G401 (cell line): ENCODE measurements around the gene CLMP. TPM values are rescaled to one million over a fixed set of nuclear protein-coding genes. Genes with fewer than 3 reads are reported as not detected.
"Not testable (repeated sequence)": the region's sequence is repeated elsewhere in the genome, so short reads cannot be mapped to it uniquely, and the experiment has no call there.

Experiments used
- DNase-seq: peaks from one replicate; pipeline ENCODE4 v3.0.0-alpha.2; 2015; ENCODE audit warnings: low spot score
- in situ Hi-C: cut with HindIII; loops from 2 replicates; pipeline ENCODE4 v1.10.0; 2016; ENCODE audit warnings: low sequenced_read_pairs, mixed read lengths
- total RNA-seq: library from RNA; depleted of rRNA; stranded (reverse); fragments of >200 nt; shearing (Covaris generic); gene quantifications from 2 replicates; pipeline ENCODE4 v1.2.3, GENCODE V29; 2014

CLMP gene
- total RNA-seq, 1 experiment from 2014 or later = 0.37 TPM

GRCh38 chr11:123151366-123151765 lies 43.7 kb downstream of the CLMP start:
- in situ Hi-C loops = no loop called here
- no peak for DNase-seq

DNA sequence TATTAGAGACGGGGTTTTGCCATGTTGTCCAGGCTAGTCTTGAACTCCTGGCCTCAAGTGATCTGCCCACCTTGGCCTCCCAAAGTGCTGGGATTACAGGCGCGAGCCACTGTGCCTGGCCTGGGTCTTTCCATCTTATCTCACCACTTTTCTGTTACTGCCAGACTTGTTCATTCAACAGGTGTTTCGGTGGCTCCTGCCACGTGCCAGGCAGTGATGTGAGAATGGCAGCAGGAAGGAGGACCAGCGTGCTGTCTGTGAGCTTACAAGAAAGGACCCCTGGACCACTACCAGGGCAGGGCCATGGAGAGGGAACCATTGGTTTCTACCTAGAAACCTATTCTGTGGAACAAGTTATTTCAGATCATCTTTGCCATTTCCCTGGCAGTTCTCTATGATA lies 44.2 kb downstream of the CLMP start:
- in situ Hi-C loops = no loop called here

GRCh38 chr11:123148965-123149364 lies 46.1 kb downstream of the CLMP start:
- DNase-seq = no peak
- in situ Hi-C loops = no loop called here

More for the DNA sequence above, 44.2 kb downstream of the CLMP start:
- DNase-seq = no peak

- DNase-seq = no peak
- in situ Hi-C loops = no loop called here
These were observed 49.4 kb downstream of the CLMP start for GRCh38 chr11:123145661-123146060.

- in situ Hi-C loops = no loop called here
- no peak for DNase-seq
These were observed 49.8 kb downstream of the CLMP start for GRCh38 chr11:123145220-123145619.

DNA sequence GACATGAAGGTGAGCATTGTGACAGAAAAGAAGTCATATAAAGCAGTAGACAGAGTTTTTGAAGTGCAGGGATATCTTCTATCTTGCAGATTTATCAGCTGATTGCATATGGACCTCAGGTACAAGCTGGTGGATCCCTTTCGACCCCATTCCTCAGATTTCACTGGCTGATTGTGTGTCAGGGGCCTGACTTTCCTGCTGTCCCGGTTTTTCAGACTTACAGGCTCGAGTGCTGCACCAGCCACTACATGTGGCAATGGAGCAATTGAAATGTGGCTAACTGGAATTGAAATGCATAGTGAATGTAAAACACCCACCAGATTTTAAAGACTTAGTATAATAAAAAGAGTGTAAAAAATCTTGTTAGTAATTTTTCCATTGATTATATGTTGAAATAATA lies 50.3 kb downstream of the CLMP start:
- no peak for DNase-seq
- in situ Hi-C loops = no loop called here

- in situ Hi-C loops = no loop called here
- DNase-seq = no peak
These were observed 51.1 kb downstream of the CLMP start for GRCh38 chr11:123143921-123144320.

DNA sequence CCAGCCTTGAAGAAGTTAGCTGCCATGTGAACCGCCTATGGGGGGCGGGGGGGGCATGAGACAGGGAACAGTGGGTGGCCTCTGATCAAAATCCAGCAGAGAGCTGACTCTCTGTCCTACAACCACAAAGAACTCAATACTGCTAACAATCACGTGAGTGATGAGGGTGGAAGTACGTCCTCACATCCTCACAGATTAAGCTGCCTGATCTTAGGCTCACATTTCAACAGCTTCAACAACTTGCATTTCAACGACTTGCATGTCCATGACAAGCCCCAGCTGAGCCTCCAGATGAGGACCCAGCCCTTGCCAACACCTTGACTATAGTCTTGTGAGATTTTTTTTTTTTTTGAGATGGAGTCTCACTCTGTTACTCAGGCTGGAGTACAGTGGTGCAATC lies 51.6 kb downstream of the CLMP start:
- no peak for DNase-seq
- in situ Hi-C loops = no loop called here

DNA sequence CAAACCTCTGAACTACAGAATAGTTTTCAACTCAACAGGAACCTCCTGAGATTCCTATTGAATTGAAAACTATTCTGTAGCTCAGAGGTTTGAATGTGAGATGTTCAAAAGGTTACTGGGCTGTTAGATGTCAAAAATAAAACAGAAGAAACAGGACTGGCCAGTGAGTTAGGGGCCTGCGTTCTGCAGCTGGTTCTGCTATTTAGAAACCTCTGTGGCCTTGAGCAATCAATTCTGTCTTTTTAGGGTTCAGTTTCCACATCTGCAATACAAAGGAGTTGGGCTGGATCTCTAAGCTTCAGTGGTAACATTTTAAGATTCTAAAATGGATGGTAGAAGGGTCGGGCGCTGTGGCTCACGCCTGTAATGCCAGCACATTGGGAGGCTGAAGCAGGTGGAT lies 55.8 kb downstream of the CLMP start:
- DNase-seq = no peak
- in situ Hi-C loops = no loop called here

- peak; percentile 13 for DNase-seq
- in situ Hi-C loops = no loop called here
These were observed 57.4 kb downstream of the CLMP start for GRCh38 chr11:123137431-123138224.

- in situ Hi-C loops = no loop called here
- no peak for DNase-seq
These were observed 59.1 kb downstream of the CLMP start for GRCh38 chr11:123135863-123136446.

DNA sequence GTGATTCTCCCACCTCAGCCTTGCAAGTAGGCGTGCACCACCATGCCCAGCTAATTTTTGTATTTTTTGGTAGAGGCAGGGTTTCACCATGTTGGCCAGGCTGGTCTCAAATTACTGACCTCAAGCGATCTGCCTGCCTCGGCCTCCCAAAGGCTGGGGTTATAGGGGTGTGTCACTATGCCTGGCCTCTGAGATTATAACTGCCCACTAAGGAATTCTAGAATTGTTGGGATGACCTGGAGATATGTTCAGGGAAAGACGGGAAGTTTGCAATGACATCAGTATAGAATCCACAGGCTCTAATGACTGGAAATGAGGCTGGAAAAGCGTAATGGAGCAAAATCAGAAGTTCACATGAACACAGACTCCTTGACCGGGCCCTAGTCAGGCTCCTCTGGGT lies 62.2 kb downstream of the CLMP start:
- no peak for DNase-seq
- in situ Hi-C loops = no loop called here

DNA sequence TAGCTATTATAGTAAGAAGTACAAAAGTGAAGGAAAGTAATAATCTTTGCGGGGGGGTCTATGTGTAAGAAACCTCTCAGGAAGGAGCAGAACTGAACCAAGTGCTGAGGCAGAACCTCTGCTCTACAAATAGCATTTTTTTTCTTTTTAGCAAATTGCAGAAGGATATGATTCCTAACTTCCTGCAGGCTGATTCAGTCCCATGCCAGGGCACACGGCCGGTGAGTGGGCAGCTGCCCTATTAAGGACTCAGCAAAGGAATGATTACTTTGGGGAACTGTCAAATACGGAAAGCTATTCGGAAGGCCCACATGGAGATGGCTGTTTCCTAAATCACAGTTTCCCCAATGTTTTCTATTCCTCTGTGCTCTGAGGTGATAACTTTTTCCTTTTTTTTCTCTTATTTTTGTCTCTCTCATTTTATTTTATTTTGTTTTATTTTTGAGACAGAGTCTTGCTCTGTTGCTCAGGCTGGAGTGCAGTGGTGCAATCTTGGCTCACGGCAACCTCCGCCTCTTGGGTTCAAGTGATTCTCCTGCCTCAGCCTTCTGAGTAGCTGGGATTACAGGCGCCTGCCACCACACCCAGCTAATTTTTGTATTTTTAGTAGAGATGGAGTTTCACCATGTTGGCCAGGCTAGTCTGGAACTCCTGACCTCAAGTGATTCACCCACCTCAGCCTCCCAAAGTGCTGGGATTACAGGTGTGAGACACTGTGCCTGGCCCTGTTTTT lies 62.8 kb downstream of the CLMP start:
- in situ Hi-C loops = not testable (repeated sequence)

GRCh38 chr11:123129920-123130319 lies 65.1 kb downstream of the CLMP start:
- no peak for DNase-seq
- in situ Hi-C loops = no loop called here

More for the DNA sequence above, 62.8 kb downstream of the CLMP start:
- not testable (repeated sequence) for DNase-seq

- in situ Hi-C loops = no loop called here
- no peak for DNase-seq
These were observed 69.9 kb downstream of the CLMP start for GRCh38 chr11:123125169-123125568.

- in situ Hi-C loops = loop anchor here (25.0 kb wide), 1 partner anchor 114 kb away; no protein-coding TSS in a partner anchor
- no peak for DNase-seq
These were observed 72.2 kb downstream of the CLMP start for GRCh38 chr11:123122852-123123251.

DNA sequence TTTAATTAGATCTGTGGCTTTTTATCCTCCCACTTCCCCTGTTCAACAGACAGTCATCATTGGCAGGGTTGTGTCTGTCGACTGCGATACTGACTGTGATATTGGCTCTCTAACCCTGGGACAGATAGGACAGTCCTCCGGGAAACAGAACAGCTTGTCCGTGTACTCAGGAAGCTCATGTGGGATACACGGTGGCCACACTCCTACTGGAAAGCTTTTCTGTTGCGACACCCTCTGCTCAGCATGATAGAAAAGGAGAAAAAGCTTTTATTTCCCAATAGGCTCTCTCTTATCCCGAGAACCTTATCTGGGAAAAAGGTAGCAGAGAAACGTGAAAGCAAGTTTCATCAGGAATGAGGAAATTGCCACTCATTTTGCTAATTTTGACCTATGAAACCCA lies 72.7 kb downstream of the CLMP start:
- peak; percentile 94 for DNase-seq
- in situ Hi-C loops = loop anchor here (25.0 kb wide), 1 partner anchor 115 kb away; no protein-coding TSS in a partner anchor

DNA sequence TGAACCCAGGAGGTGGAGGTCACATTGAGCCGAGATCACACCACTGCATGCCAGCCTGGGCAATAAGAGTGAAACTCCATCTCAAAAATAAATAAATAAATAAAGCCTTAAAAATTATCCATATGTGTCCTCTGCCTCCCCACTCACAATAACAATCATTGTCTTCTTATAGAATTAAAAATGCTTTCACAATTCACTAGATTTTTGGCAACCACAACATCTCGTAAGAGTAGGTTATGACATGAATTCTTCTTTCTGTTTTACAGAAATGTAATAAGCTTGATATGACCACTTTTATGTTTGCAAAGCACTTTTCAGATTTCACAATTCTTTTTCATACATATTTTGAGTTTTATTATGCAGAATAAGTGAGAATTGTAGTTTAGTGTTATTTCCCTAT lies 78.6 kb downstream of the CLMP start:
- in situ Hi-C loops = loop anchor here (5.0 to 25.0 kb wide), 2 partner anchors 61 to 121 kb away; no protein-coding TSS in a partner anchor
- DNase-seq = no peak

- peak; percentile 83 for DNase-seq
These were observed 83.6 kb downstream of the CLMP start for GRCh38 chr11:123111465-123111864.

DNA sequence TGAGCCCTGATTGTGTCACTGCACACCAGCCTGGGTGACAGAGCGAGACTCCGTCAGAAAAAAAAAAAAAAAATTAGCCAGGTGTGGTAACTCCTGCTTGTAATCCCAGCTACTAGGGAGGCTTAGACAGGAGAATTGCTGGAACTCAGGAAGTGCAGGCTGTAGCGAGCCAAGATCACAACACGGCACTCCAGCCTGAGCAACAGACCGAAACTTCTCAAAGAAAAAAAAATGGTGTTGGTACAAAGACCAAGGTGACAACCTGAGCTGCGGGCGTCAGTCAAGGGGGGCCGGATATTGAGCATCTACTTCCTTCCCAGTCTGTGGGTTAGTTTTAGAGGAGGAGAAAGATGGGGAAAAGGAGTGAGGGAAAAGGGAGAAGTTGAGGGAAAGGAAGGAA lies 84.7 kb downstream of the CLMP start:
- no peak for DNase-seq
- in situ Hi-C loops = loop anchor here (25.0 kb wide), 1 partner anchor 127 kb away; no protein-coding TSS in a partner anchor

More at GRCh38 chr11:123111465-123111864, 83.6 kb downstream of the CLMP start:
- in situ Hi-C loops = loop anchor here (25.0 kb wide), 1 partner anchor 126 kb away; no protein-coding TSS in a partner anchor
